ENCODE measurements around the gene UMOD. TPM values are rescaled to one million over a fixed set of nuclear protein-coding genes. Genes with fewer than 3 reads are reported as not detected.

UMOD gene
- polyA plus RNA-seq, 3 donors: not detected

- H3K4me2 ChIP-seq (replicated peaks; ENCODE audit: extremely low read depth, low read length, poor library complexity, severe bottlenecking): no peak overlapping the region
- no peak for DNase-seq
- H3K9me3 Mint-ChIP-seq: peaks cover 0 to 3% (median 0%) of the 10 kb centered on the region in 7 donors
- no peak overlapping the region for H2AFZ ChIP-seq (ENCODE audit: insufficient read depth, low read depth, low read length, poor library complexity, severe bottlenecking)
- H3K4me3 ChIP-seq (replicated peaks in 1 of 3; ENCODE audit: low read depth in 2 of 3, low read length in 3 of 3): no peak overlapping the region
- H3K27me3 ChIP-seq (ENCODE audit: control insufficient read depth in 2 of 2, insufficient read depth in 2 of 2, low read length in 2 of 2): no peaks in the 10 kb centered on the region
- H3K4me1 ChIP-seq (ENCODE audit: control insufficient read depth in 1 of 2, insufficient read depth in 2 of 2, low read length in 2 of 2): no peaks in the 10 kb centered on the region
- H3K4me3 Mint-ChIP-seq: no peak overlapping the region
- WGBS (ENCODE audit: insufficient coverage): no CpG with 5 or more reads among the region's 1 CpG
- no peaks in the 10 kb centered on the region for H3K36me3 ChIP-seq (replicated peaks in 1 of 2; ENCODE audit: control insufficient read depth in 1 of 2, insufficient read depth in 2 of 2, low read length in 2 of 2)
- peaks cover 3 to 5% (median 3%) of the 10 kb centered on the region in 3 donors for H3K27me3 Mint-ChIP-seq (ENCODE audit: low read depth in 3 of 3)
- no peaks in the 10 kb centered on the region for H3K36me3 Mint-ChIP-seq
- no peaks in the 10 kb centered on the region for H3K4me1 Mint-ChIP-seq
- no peak overlapping the region for H3K27ac Mint-ChIP-seq
- no peak overlapping the region for H3K9ac ChIP-seq (ENCODE audit: insufficient read depth, low read length, poor library complexity, severe bottlenecking)
- no peak overlapping the region for H3K27ac ChIP-seq (ENCODE audit: low read depth in 1 of 2, low read length in 2 of 2)
- no peaks in the 10 kb centered on the region for H3K79me2 ChIP-seq (ENCODE audit: insufficient read depth, low read length)
- no peaks in the 10 kb centered on the region for H4K20me1 ChIP-seq (ENCODE audit: insufficient read depth, low read length)
- intact Hi-C loops (cut with micrococcal nuclease): no loop called here
- TF ChIP-seq, protein P1, sequence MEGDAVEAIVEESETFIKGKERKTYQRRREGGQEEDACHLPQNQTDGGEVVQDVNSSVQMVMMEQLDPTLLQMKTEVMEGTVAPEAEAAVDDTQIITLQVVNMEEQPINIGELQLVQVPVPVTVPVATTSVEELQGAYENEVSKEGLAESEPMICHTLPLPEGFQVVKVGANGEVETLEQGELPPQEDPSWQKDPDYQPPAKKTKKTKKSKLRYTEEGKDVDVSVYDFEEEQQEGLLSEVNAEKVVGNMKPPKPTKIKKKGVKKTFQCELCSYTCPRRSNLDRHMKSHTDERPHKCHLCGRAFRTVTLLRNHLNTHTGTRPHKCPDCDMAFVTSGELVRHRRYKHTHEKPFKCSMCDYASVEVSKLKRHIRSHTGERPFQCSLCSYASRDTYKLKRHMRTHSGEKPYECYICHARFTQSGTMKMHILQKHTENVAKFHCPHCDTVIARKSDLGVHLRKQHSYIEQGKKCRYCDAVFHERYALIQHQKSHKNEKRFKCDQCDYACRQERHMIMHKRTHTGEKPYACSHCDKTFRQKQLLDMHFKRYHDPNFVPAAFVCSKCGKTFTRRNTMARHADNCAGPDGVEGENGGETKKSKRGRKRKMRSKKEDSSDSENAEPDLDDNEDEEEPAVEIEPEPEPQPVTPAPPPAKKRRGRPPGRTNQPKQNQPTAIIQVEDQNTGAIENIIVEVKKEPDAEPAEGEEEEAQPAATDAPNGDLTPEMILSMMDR (IDR thresholded peaks at IDR 0.05): no peak
- no peaks in the 10 kb centered on the region for H3K9me3 ChIP-seq (replicated peaks in 1 of 2; ENCODE audit: control insufficient read depth in 1 of 2, insufficient read depth in 1 of 2, low read length in 2 of 2)
These were observed 33.1 kb downstream of the UMOD start for GRCh38 chr16:20319406-20319805.

GRCh38 chr16:20318437-20318836 lies 34.1 kb downstream of the UMOD start:
- no peak overlapping the region for H3K27ac Mint-ChIP-seq
- Histone ChIP-seq H3K27ac (ENCODE audit: low read depth in 1 of 2, low read length in 2 of 2) (no peak overlapping the region), H3K9ac (ENCODE audit: insufficient read depth, low read length, poor library complexity, severe bottlenecking) (no peak overlapping the region), H4K20me1 (ENCODE audit: insufficient read depth, low read length) (no peaks in the 10 kb centered on the region), H3K27me3 (ENCODE audit: control insufficient read depth in 2 of 2, insufficient read depth in 2 of 2, low read length in 2 of 2) (no peaks in the 10 kb centered on the region), H3K4me2 (replicated peaks; ENCODE audit: extremely low read depth, low read length, poor library complexity, severe bottlenecking) (no peak overlapping the region), H3K4me1 (ENCODE audit: control insufficient read depth in 1 of 2, insufficient read depth in 2 of 2, low read length in 2 of 2) (no peaks in the 10 kb centered on the region), H3K36me3 (replicated peaks in 1 of 2; ENCODE audit: control insufficient read depth in 1 of 2, insufficient read depth in 2 of 2, low read length in 2 of 2) (no peaks in the 10 kb centered on the region), H3K9me3 (replicated peaks in 1 of 2; ENCODE audit: control insufficient read depth in 1 of 2, insufficient read depth in 1 of 2, low read length in 2 of 2) (no peaks in the 10 kb centered on the region), H2AFZ (ENCODE audit: insufficient read depth, low read depth, low read length, poor library complexity, severe bottlenecking) (no peak overlapping the region), H3K4me3 (replicated peaks in 1 of 3; ENCODE audit: low read depth in 2 of 3, low read length in 3 of 3) (no peak overlapping the region), H3K79me2 (ENCODE audit: insufficient read depth, low read length) (no peaks in the 10 kb centered on the region)
- peaks cover 0 to 3% (median 0%) of the 10 kb centered on the region in 7 donors for H3K9me3 Mint-ChIP-seq
- peaks cover 3 to 5% (median 3%) of the 10 kb centered on the region in 3 donors for H3K27me3 Mint-ChIP-seq (ENCODE audit: low read depth in 3 of 3)
- no peaks in the 10 kb centered on the region for H3K4me1 Mint-ChIP-seq
- TF ChIP-seq, protein P1 (IDR thresholded peaks at IDR 0.05): no peak
- no peak overlapping the region for H3K4me3 Mint-ChIP-seq
- 46% methylated on average over 2 of the region's 3 CpGs for WGBS (ENCODE audit: insufficient coverage)
- H3K36me3 Mint-ChIP-seq: no peaks in the 10 kb centered on the region
- intact Hi-C loops (cut with micrococcal nuclease): no loop called here
- no peak for DNase-seq
